B cell (primary cell): Measurements from ENCODE around the gene PLEKHG4B.

Experiments used
- CTCF ChIP-seq: fragments of 200-600 bp; IDR thresholded peaks from one replicate; pipeline ENCODE4 v1.8.0; 2022; ENCODE audit warnings: antibody characterized with exemption, mild to moderate bottlenecking
- EZH2 ChIP-seq: IDR thresholded peaks from 2 replicates; pipeline ENCODE4 v1.6.1; 2012; ENCODE audit warnings: borderline replicate concordance, low read depth, mild to moderate bottlenecking, moderate library complexity, low read length; ENCODE audit not compliant: insufficient read depth, poor library complexity, severe bottlenecking

GRCh38 chr5:167511-167910 lies 75.5 kb downstream of the PLEKHG4B start:
- TF ChIP-seq CTCF = no peak
- TF ChIP-seq EZH2 = no peak
